ENCODE data around the gene ZNF74. TPM values are rescaled to one million over a fixed set of nuclear protein-coding genes. Genes with fewer than 3 reads are reported as not detected.
"Not testable (repeated sequence)": the region's sequence is repeated elsewhere in the genome, so short reads cannot be mapped to it uniquely, and the experiment has no call there.

ZNF74 gene
- total and polyA plus RNA-seq, 10 of the 15 experiments (the other 5 are each of a cell fraction or from before 2014, with no cell fraction given), result 0.37 to 9.3 (median 5.1) TPM

DNA sequence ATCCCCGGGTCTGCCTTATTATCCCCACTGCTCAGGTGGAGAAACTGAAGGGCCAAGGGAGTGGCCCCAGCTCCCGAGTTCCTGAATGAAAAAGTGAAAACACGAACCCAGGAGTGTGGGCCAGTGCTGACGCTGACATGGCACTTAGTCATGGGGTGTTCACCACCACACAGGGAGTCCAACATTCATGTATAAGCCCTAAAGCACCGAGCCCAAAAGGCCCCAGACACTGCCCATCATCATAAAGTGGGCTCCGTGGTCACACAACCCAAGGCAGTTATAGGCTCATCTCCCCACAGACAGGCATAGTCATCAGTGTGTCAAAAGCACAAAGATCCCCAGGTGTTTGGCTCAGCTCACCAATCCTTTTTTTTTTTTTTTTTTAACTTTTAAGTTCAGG lies 41.4 kb upstream of the ZNF74 start:
- H3K27ac ChIP-seq (ENCODE audit: control insufficient read depth, insufficient read depth); H4K20me1 ChIP-seq (ENCODE audit: control insufficient read depth, insufficient read depth); in situ Hi-C loops (cut with MboI); POLR2A ChIA-PET; H3K36me3 ChIP-seq (ENCODE audit: control insufficient read depth in 2 of 2, insufficient read depth in 2 of 2, low read length in 1 of 2); ATAC-seq; intact Hi-C loops (cut with micrococcal nuclease; ENCODE audit: unreplicated experiment); FAIRE-seq; H2AFZ ChIP-seq (ENCODE audit: control insufficient read depth, low read depth, low read length); H3K79me2 ChIP-seq (ENCODE audit: control insufficient read depth, insufficient read depth, low read length); H3K9me3 ChIP-seq (replicated peaks; ENCODE audit: control insufficient read depth, insufficient read depth, low read length); H3K9ac ChIP-seq (ENCODE audit: control insufficient read depth, insufficient read depth, low read length); H3K27me3 ChIP-seq (replicated peaks in 1 of 2; ENCODE audit: control insufficient read depth in 2 of 2, insufficient read depth in 2 of 2, low read length in 1 of 2); H3K4me1 ChIP-seq (ENCODE audit: control insufficient read depth, insufficient read depth, low read length); CTCF ChIA-PET; BruUV-seq (replicated peaks); SMC1A ChIA-PET (ENCODE audit: uncharacterized antibody, unreplicated experiment); DNase-seq (ENCODE audit: low read depth, low spot score); H3K4me2 ChIP-seq (ENCODE audit: control insufficient read depth, insufficient read depth); RAD21 ChIA-PET (ENCODE audit: unreplicated experiment); H3K4me3 ChIP-seq: not testable (repeated sequence)
- WGBS (ENCODE audit: insufficient coverage, insufficient replicate concordance, low lambda C conversion rate, missing lambda C conversion rate), result 23% methylated on average over 6 of the region's 6 CpGs

DNA sequence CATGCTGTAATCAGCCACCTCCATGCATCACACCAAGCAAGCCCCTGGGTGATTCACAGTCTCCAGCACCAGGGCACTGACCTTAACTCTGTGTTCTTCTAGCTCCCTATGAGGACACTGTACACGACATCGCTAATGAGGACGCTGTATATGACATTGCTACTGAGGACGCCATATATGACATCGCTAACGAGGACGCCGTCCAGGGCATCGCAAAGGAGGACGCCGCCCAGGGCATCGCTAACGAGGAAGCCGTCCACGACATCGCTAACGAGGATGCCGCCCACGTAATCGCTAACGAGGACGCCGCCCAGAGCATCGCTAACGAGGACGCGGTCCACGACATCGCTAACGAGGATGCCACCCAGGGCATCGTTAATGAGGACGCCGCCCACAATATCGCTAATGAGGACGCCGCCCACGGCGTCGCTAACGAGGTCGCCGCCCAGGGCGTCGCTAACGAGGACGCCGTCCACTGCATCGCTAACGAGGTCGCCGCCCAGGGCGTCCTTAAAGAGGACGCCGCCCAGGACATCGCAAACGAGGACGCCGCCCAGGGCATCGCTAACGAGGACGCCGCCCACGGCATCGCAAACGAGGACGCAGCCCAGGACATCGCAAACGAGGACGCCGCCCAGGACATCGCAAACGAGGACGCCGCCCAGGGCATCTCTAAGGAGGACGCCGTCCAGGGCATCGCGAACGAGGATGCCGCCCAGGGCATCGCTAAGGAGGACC lies 39.5 kb upstream of the ZNF74 start:
- SMC1A ChIA-PET (ENCODE audit: uncharacterized antibody, unreplicated experiment), result no interaction called here
- POLR2A ChIA-PET, result no interaction called here
- Histone ChIP-seq H3K27ac (ENCODE audit: control insufficient read depth, insufficient read depth) (no peak overlapping the region), H3K9ac (ENCODE audit: control insufficient read depth, insufficient read depth, low read length) (no peak overlapping the region), H3K4me1 (ENCODE audit: control insufficient read depth, insufficient read depth, low read length) (no peaks in the 10 kb centered on the region), H3K4me3 (no peak overlapping the region), H3K9me3 (replicated peaks; ENCODE audit: control insufficient read depth, insufficient read depth, low read length) (no peaks in the 10 kb centered on the region; the same call in 2 of the 3 replicates), H3K36me3 (ENCODE audit: control insufficient read depth in 2 of 2, insufficient read depth in 2 of 2, low read length in 1 of 2) (no peaks in the 10 kb centered on the region), H4K20me1 (ENCODE audit: control insufficient read depth, insufficient read depth) (no peaks in the 10 kb centered on the region), H3K4me2 (ENCODE audit: control insufficient read depth, insufficient read depth) (no peak overlapping the region), H3K79me2 (ENCODE audit: control insufficient read depth, insufficient read depth, low read length) (no peaks in the 10 kb centered on the region), H3K27me3 (replicated peaks in 1 of 2; ENCODE audit: control insufficient read depth in 2 of 2, insufficient read depth in 2 of 2, low read length in 1 of 2) (no peaks in the 10 kb centered on the region), H2AFZ (ENCODE audit: control insufficient read depth, low read depth, low read length) (no peak overlapping the region)
- DNase-seq (ENCODE audit: low read depth, low spot score) (no peak), FAIRE-seq (no peak), ATAC-seq (no peak)
- in situ Hi-C loops (cut with MboI), result no loop called here
- RAD21 ChIA-PET (ENCODE audit: unreplicated experiment), result no interaction called here
- WGBS (ENCODE audit: insufficient coverage, insufficient replicate concordance, low lambda C conversion rate, missing lambda C conversion rate), result 92% methylated on average over 54 of the region's 81 CpGs
- TF ChIP-seq, protein P1, sequence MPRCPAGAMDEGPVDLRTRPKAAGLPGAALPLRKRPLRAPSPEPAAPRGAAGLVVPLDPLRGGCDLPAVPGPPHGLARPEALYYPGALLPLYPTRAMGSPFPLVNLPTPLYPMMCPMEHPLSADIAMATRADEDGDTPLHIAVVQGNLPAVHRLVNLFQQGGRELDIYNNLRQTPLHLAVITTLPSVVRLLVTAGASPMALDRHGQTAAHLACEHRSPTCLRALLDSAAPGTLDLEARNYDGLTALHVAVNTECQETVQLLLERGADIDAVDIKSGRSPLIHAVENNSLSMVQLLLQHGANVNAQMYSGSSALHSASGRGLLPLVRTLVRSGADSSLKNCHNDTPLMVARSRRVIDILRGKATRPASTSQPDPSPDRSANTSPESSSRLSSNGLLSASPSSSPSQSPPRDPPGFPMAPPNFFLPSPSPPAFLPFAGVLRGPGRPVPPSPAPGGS (IDR thresholded peaks at IDR 0.05; ENCODE audit: borderline replicate concordance, insufficient read depth, low read depth, low read length, poor library complexity, severe bottlenecking), result peak; percentile 66
- no peak for TF ChIP-seq POLR2A (IDR thresholded peaks at IDR 0.05; ENCODE audit: low read depth, low read length)
- CTCF ChIA-PET, result no interaction called here
- intact Hi-C loops (cut with micrococcal nuclease; ENCODE audit: unreplicated experiment), result no loop called here
- BruUV-seq (replicated peaks), result no TSS peak

DNA sequence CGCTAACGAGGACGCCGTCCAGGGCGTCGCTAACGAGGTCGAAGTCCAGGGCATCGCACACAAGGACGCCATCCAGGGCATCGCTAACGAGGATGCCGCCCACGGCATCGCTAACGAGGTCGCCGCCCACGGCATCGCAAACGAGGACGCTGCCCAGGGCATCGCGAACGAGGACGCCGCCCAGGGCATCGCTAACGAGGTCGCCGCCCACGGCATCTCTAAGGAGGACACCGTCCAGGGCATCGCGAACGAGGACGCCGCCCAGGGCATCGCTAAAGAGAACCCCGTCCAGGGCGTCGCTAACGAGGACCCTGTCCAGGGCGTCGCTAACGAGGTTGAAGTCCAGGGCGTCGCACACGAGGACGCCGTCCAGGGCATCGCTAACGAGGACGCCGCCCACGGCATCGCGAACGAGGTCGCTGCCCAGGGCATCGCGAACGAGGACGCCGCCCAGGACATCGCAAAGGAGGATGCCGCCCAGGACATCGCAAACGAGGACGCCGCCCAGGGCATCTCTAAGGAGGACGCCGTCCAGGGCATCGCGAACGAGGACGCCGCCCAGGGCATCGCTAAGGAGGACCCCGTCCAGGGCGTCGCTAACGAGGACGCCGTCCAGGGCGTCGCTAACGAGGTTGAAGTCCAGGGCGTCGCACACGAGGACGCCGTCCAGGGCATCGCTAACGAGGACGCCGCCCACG lies 37.9 kb upstream of the ZNF74 start:
- H3K27ac ChIP-seq (ENCODE audit: control insufficient read depth, insufficient read depth); H3K4me1 ChIP-seq (ENCODE audit: control insufficient read depth, insufficient read depth, low read length); H3K9ac ChIP-seq (ENCODE audit: control insufficient read depth, insufficient read depth, low read length); in situ Hi-C loops (cut with MboI); DNase-seq (ENCODE audit: low read depth, low spot score); SMC1A ChIA-PET (ENCODE audit: uncharacterized antibody, unreplicated experiment); POLR2A ChIA-PET; H3K79me2 ChIP-seq (ENCODE audit: control insufficient read depth, insufficient read depth, low read length); H3K36me3 ChIP-seq (ENCODE audit: control insufficient read depth in 2 of 2, insufficient read depth in 2 of 2, low read length in 1 of 2); H4K20me1 ChIP-seq (ENCODE audit: control insufficient read depth, insufficient read depth); H2AFZ ChIP-seq (ENCODE audit: control insufficient read depth, low read depth, low read length); H3K4me3 ChIP-seq; intact Hi-C loops (cut with micrococcal nuclease; ENCODE audit: unreplicated experiment); H3K27me3 ChIP-seq (replicated peaks in 1 of 2; ENCODE audit: control insufficient read depth in 2 of 2, insufficient read depth in 2 of 2, low read length in 1 of 2); ATAC-seq; H3K9me3 ChIP-seq (replicated peaks; ENCODE audit: control insufficient read depth, insufficient read depth, low read length); CTCF ChIA-PET; RAD21 ChIA-PET (ENCODE audit: unreplicated experiment); H3K4me2 ChIP-seq (ENCODE audit: control insufficient read depth, insufficient read depth); FAIRE-seq; BruUV-seq (replicated peaks): not testable (repeated sequence)
- 95% methylated on average over 55 of the region's 98 CpGs for WGBS (ENCODE audit: insufficient coverage, insufficient replicate concordance, low lambda C conversion rate, missing lambda C conversion rate)
